Spleen (tissue), 11 donors: ENCODE measurements around the gene C1QTNF12. TPM values are rescaled to one million over a fixed set of nuclear protein-coding genes. Genes with fewer than 3 reads are reported as not detected.

Experiments
- DNase-seq: peaks from one replicate; pipeline ENCODE4 v3.0.0-alpha.2; 2020
- H3K27ac ChIP-seq, 8 donors: fragments of 200-600 bp; sonication (generic) in 7 of 8; 1 replicate in 4 of 8; 2 replicates in 4 of 8; pipeline versions ENCODE4 v1.5.0 to v1.8.0; 2016 to 2021; ENCODE audit warnings: inconsistent platforms in 4 of 8, mild to moderate bottlenecking in 4 of 8, moderate library complexity in 1 of 8
- H3K27me3 ChIP-seq, 7 donors: fragments of 200-600 bp; sonication (generic) in 6 of 7; replicated peaks in 1 of 7; 1 replicate in 4 of 7; 2 replicates in 3 of 7; pipeline versions ENCODE4 v1.5.0 to v1.8.0; 2016 to 2021; ENCODE audit warnings: inconsistent platforms in 3 of 7, mild to moderate bottlenecking in 1 of 7
- H3K36me3 ChIP-seq, 6 donors: fragments of 200-600 bp; sonication (generic) in 5 of 6; 1 replicate in 4 of 6; 2 replicates in 2 of 6; pipeline versions ENCODE4 v1.5.0 to v1.8.0; 2016 to 2021; ENCODE audit warnings: inconsistent platforms in 2 of 6
- H3K4me1 ChIP-seq, 6 donors: fragments of 200-600 bp; sonication (generic) in 5 of 6; 1 replicate in 3 of 6; 2 replicates in 3 of 6; pipeline versions ENCODE4 v1.5.0 to v1.8.0; 2016 to 2021; ENCODE audit warnings: inconsistent platforms in 3 of 6
- H3K4me3 ChIP-seq, 8 donors: fragments of 200-600 bp; sonication (generic) in 7 of 8; 1 replicate in 4 of 8; 2 replicates in 4 of 8; pipeline versions ENCODE4 v1.5.0 to v1.8.0; 2016 to 2021; ENCODE audit warnings: inconsistent platforms in 4 of 8, mild to moderate bottlenecking in 4 of 8, moderate library complexity in 2 of 8
- H3K9me3 ChIP-seq, 8 donors: fragments of 200-600 bp; sonication (generic) in 7 of 8; 1 replicate in 4 of 8; 2 replicates in 4 of 8; pipeline versions ENCODE4 v1.5.0 to v1.8.0; 2016 to 2021; ENCODE audit warnings: inconsistent platforms in 4 of 8
- POLR2A ChIP-seq, 3 donors: fragments of 450-650 bp; IDR thresholded peaks; one replicate each; pipeline ENCODE4 v1.5.1; 2017; ENCODE audit warnings: antibody characterized with exemption in 3 of 3, mild to moderate bottlenecking in 1 of 3
- POLR2AphosphoS5 ChIP-seq, 3 donors: sonication (generic); formaldehyde crosslinking; IDR thresholded peaks; one replicate each; pipeline ENCODE4 v1.5.1; 2017; ENCODE audit warnings: antibody characterized with exemption in 3 of 3
- WGBS, 5 donors: extraction: QIAGEN DNeasy Blood & Tissue Kit in 3 of 5; methylation state at CpG; one replicate each; pipeline versions ENCODE4 v1.1.5 to v1.1.7; 2013 to 2018; 5-methylcytosine and 5-hydroxymethylcytosine counted together
- intact Hi-C: fragments of 100-400 bp; cut with DNase I; formaldehyde crosslinking; loops from one replicate; pipeline ENCODE4 v1.15.0; 2023; ENCODE audit warnings: low total_unique reads
- polyA plus RNA-seq, 3 donors: library from polyadenylated mRNA; stranded (reverse); fragments of 200-250 nt; gene quantifications; one replicate each; pipeline ENCODE4 v1.2.1, GENCODE V29; 2013
- total RNA-seq, 7 donors: library from RNA; depleted of rRNA in 3 of 7; stranded (reverse); fragments of >200 nt in 3 of 7; fragmentation: NEBNext Ultra II Directional in 4 of 7; extraction: Animal tissue kit (Norgen Biotek cat#: 25700) in 4 of 7; gene quantifications; one replicate each; pipeline versions ENCODE4 v1.1.0 to v1.2.1, GENCODE V29; 2016 to 2021
- TF ChIP-seq, protein P1 (sequence below), 11 experiments: fragments of 200-600 bp in 7 of 11; fragments of 450-650 bp in 4 of 11; sonication (generic) in 4 of 11; IDR thresholded peaks in 8 of 11; conservative IDR thresholded peaks in 3 of 11; 1 replicate in 7 of 11; 2 replicates in 4 of 11; pipeline versions ENCODE4 v1.4.0 to v1.8.0; 2016 to 2021; ENCODE audit warnings: antibody characterized with exemption in 11 of 11, inconsistent platforms in 4 of 11, mild to moderate bottlenecking in 1 of 11
- donor health status: healthy with polysubstance abuse.
- donor health status: DM: no; HTN: no; CAD: no; lungs with moderate emphysema.
- donor health status: DM: no; HTN: no; CAD: no.
- donor health status: Bipolar disorder and iron deficiency.
- donor health status: healthy.
- donor health status: DM: no; HTN: no; CAD: no.
- donor health status: DM: yes; HTN: yes; CAD: no.

The C1QTNF12 gene
- total and polyA plus RNA-seq, 10 donors = 0.87 to 5.5 (median 1.4) TPM; not detected in 3

DNA sequence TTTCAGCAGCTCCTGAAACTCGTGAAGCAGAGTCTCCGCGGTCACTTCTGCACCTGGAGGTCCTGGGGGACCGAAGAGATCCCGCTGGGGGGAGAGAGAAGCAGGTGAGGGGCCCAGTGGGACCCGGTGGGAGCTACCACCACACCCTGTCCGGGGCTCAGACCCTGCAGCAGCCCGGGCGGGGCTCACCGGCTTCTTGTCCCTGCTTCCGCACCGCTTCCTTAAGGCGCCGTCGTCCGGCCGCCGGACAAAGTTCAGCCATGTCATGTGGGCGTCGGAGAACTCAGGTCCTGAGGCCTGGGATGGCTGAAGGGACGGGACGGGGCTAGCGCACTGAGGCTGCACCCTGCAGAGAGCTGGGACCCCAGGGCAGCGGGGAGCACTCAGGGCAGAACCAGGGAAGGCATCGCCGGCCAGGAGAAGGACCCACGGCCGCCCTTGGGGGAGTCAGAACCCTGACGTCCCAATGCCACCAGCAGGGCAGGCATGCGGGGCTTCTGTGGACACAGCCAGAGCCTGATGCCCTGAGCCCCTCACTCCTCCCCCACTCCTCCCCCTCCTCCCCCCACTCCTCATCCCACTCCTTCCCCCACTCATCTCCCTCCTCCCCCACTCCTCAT is 2.2 kb downstream of the C1QTNF12 start:
- no peak for DNase-seq
- Histone ChIP-seq H3K4me3 (no peak overlapping the region), H3K36me3 (no peaks in the 10 kb centered on the region), H3K4me1 (peaks cover 0 to 25% (median 9%) of the 10 kb centered on the region in 6 donors), H3K27me3 (peaks cover 0 to 83% (median 40%) of the 10 kb centered on the region in 7 donors), H3K27ac (no peak overlapping the region), H3K9me3 (no peaks in the 10 kb centered on the region)
- intact Hi-C loops = no loop called here
- TF ChIP-seq, protein P1, sequence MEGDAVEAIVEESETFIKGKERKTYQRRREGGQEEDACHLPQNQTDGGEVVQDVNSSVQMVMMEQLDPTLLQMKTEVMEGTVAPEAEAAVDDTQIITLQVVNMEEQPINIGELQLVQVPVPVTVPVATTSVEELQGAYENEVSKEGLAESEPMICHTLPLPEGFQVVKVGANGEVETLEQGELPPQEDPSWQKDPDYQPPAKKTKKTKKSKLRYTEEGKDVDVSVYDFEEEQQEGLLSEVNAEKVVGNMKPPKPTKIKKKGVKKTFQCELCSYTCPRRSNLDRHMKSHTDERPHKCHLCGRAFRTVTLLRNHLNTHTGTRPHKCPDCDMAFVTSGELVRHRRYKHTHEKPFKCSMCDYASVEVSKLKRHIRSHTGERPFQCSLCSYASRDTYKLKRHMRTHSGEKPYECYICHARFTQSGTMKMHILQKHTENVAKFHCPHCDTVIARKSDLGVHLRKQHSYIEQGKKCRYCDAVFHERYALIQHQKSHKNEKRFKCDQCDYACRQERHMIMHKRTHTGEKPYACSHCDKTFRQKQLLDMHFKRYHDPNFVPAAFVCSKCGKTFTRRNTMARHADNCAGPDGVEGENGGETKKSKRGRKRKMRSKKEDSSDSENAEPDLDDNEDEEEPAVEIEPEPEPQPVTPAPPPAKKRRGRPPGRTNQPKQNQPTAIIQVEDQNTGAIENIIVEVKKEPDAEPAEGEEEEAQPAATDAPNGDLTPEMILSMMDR (IDR thresholded peaks at IDR 0.05 in 8 of 11, conservative IDR thresholded peaks at IDR 0.05 in 3 of 11) = no peak
- TF ChIP-seq POLR2AphosphoS5 (IDR thresholded peaks at IDR 0.05) (no peak), POLR2A (IDR thresholded peaks at IDR 0.05) (no peak)
- 59 to 75% (median 73%) methylated on average over 25 to 30 of the region's 30 CpGs for WGBS, 5 donors

DNA sequence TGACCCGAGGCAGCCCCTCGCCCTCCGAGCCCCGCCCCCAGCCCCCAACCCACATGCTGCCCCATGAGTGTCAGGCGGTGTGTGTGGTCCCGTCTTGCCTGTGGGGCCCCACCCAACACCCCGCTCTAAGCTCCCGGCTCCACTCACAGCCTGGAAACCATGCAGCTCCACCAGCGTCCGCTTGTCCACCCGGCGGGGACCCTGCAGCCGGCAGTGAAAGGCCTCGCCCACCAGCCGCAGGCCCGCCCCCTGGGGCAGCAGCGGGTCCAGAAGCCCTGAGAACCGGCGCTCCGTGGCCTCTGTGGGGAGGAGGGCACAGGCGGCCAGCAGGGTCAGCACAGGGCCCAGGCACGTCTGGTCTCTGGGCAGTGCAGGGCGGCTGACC is 2.7 kb downstream of the C1QTNF12 start:
- Histone ChIP-seq H3K9me3 (no peaks in the 10 kb centered on the region), H3K4me1 (peaks cover 0 to 25% (median 9%) of the 10 kb centered on the region in 6 donors), H3K4me3 (no peak overlapping the region), H3K27ac (no peak overlapping the region), H3K27me3 (peaks cover 0 to 88% (median 45%) of the 10 kb centered on the region in 7 donors), H3K36me3 (no peaks in the 10 kb centered on the region)
- DNase-seq = no peak
- 52 to 100% (median 69%) methylated on average over 3 to 23 of the region's 23 CpGs for WGBS, 5 donors
- TF ChIP-seq POLR2AphosphoS5 (IDR thresholded peaks at IDR 0.05) (no peak), POLR2A (IDR thresholded peaks at IDR 0.05) (no peak)
- TF ChIP-seq, protein P1 (IDR thresholded peaks at IDR 0.05 in 8 of 11, conservative IDR thresholded peaks at IDR 0.05 in 3 of 11) = no peak
- intact Hi-C loops = no loop called here

DNA sequence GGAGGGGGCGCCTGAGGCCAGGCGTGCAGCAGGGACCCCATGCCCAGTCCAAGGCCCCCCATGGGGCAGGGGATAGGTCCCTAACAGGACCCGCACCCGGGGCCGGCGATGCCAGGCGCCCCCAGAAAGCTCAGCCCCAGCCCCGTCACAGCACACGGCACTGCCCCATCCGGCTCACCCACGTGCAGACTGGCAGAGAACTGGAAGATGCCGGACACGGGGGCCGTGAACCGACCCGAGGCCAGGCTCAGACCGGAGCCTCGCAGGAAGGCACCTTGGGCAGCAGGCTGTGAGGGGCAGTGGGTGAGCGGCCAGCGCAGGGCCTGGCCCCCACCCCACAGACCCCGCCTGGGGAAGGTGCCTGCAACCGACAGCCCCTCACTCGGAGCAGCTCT is 3.3 kb downstream of the C1QTNF12 start:
- intact Hi-C loops = no loop called here
- Histone ChIP-seq H3K4me1 (peaks cover 0 to 28% (median 11%) of the 10 kb centered on the region in 6 donors), H3K27ac (no peak overlapping the region), H3K4me3 (no peak overlapping the region), H3K36me3 (no peaks in the 10 kb centered on the region), H3K27me3 (peaks cover 0 to 93% (median 50%) of the 10 kb centered on the region in 7 donors), H3K9me3 (no peaks in the 10 kb centered on the region)
- WGBS, 5 donors = 87 to 95% (median 95%) methylated on average over 4 to 23 of the region's 23 CpGs
- TF ChIP-seq POLR2AphosphoS5 (IDR thresholded peaks at IDR 0.05) (no peak), POLR2A (IDR thresholded peaks at IDR 0.05) (no peak)
- TF ChIP-seq, protein P1 (IDR thresholded peaks at IDR 0.05 in 8 of 11, conservative IDR thresholded peaks at IDR 0.05 in 3 of 11) = no peak
- no peak for DNase-seq

DNA sequence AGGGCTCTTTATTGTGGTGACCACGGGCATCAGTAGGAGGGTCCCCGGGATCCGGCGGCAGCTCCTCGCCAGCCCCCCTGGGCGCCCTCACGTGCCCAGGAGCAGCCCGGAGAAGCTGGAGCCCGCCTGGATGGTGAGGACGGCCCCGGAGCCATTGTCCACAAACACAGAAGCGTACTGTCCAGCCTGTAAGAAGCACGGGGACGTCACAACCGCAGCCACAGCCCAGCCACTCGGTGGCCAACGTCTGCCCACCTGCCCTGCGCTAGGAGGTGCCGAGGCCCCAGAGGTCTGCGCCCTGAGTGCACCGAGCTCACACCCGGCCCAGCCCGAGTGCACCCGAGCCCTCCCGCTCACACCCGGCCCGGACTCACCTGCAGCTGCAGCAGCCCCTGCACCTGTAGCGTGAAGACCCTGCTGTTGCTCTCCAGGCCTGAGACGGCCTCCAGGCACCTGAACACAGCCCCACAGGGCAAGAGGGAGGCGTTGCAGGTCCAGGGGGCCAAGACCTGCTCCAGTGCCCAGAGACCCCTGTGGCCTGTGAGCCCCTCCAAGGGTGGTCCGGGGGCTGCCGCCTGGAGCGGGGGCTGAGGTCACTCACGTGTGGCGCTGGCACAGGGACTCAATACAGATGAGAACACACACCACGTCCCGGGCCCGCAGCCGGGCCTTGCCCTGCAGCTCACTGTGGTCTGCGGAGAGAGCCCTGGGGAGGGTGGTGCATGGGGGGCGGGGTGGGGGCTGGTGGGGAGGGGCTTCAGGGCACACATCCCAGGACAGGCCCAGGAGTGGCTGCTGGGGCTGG is 3.9 kb downstream of the C1QTNF12 start:
- Histone ChIP-seq H3K36me3 (no peaks in the 10 kb centered on the region), H3K9me3 (no peaks in the 10 kb centered on the region), H3K4me1 (peaks cover 0 to 34% (median 17%) of the 10 kb centered on the region in 6 donors), H3K27me3 (peaks cover 0 to 94% (median 52%) of the 10 kb centered on the region in 7 donors), H3K27ac (no peak overlapping the region), H3K4me3 (no peak overlapping the region)
- intact Hi-C loops = no loop called here
- TF ChIP-seq POLR2AphosphoS5 (IDR thresholded peaks at IDR 0.05) = no peak
- no peak for TF ChIP-seq POLR2A (IDR thresholded peaks at IDR 0.05)
- TF ChIP-seq, protein P1 (IDR thresholded peaks at IDR 0.05 in 8 of 11, conservative IDR thresholded peaks at IDR 0.05 in 3 of 11) = no peak
- DNase-seq = no peak
- WGBS, 5 donors = 85 to 92% (median 87%) methylated on average over 10 to 41 of the region's 41 CpGs
